Natural killer cell (primary cell): Measurements from ENCODE around the gene MTNR1A. TPM values are rescaled to one million over a fixed set of nuclear protein-coding genes. Genes with fewer than 3 reads are reported as not detected.

ENCODE experiments used
- ATAC-seq, 3 donors: fragments of 150-1000 bp in 2 of 3; fragments of 200-7000 bp in 1 of 3; cut with Tn5 transposase; 1 replicate in 1 of 3; 2 replicates in 2 of 3; pipeline ENCODE4 v1.10.0; 2021; ENCODE audit warnings: mild to moderate bottlenecking in 2 of 3, moderate library complexity in 2 of 3
- DNase-seq, 2 donors: peaks; one replicate each; pipeline versions ENCODE4 v3.0.0 to v3.0.0-alpha.2; 2013 to 2021; ENCODE audit warnings: mixed read lengths in 1 of 2
- H3K27ac ChIP-seq: one replicate; pipeline ENCODE4 v1.5.1; 2013; ENCODE audit warnings: mild to moderate bottlenecking, low read length
- H3K27me3 ChIP-seq: one replicate; pipeline ENCODE4 v1.6.1; 2013; ENCODE audit warnings: low read length; ENCODE audit not compliant: control insufficient read depth, insufficient read depth
- H3K36me3 ChIP-seq: one replicate; pipeline ENCODE4 v1.6.1; 2013; ENCODE audit warnings: low read length; ENCODE audit not compliant: control insufficient read depth, insufficient read depth
- H3K4me1 ChIP-seq: one replicate; pipeline ENCODE4 v1.6.1; 2013; ENCODE audit warnings: low read length; ENCODE audit not compliant: control insufficient read depth, insufficient read depth
- H3K4me3 ChIP-seq: one replicate; pipeline ENCODE4 v1.5.1; 2013; ENCODE audit warnings: low read length
- H3K9me3 ChIP-seq: one replicate; pipeline ENCODE4 v1.6.1; 2013; ENCODE audit warnings: low read length; ENCODE audit not compliant: control insufficient read depth, insufficient read depth
- H3K27ac Mint-ChIP-seq, 2 donors: one replicate each; pipeline ENCODE4 v1.8.0; 2022; ENCODE audit warnings: mild to moderate bottlenecking in 2 of 2, mixed read lengths in 2 of 2, moderate library complexity in 1 of 2
- H3K27me3 Mint-ChIP-seq, 2 donors: one replicate each; pipeline ENCODE4 v1.8.0; 2022; ENCODE audit warnings: low read depth in 2 of 2, mixed read lengths in 2 of 2
- H3K36me3 Mint-ChIP-seq: one replicate; pipeline ENCODE4 v1.8.0; 2022; ENCODE audit warnings: mixed read lengths
- H3K4me1 Mint-ChIP-seq, 2 donors: one replicate each; pipeline ENCODE4 v1.8.0; 2022; ENCODE audit warnings: mixed read lengths in 2 of 2
- H3K4me3 Mint-ChIP-seq: one replicate; pipeline ENCODE4 v1.8.0; 2022; ENCODE audit warnings: mild to moderate bottlenecking, moderate library complexity, mixed read lengths
- H3K9me3 Mint-ChIP-seq, 2 donors: one replicate each; pipeline ENCODE4 v1.8.0; 2022; ENCODE audit warnings: mixed read lengths in 2 of 2
- CTCF ChIP-seq: fragments of 200-600 bp; IDR thresholded peaks from one replicate; pipeline ENCODE4 v1.8.0; 2022; ENCODE audit warnings: antibody characterized with exemption
- WGBS: methylation state at CpG from one replicate; pipeline ENCODE4 v1.1.7; 2013; ENCODE audit warnings: missing lambda C conversion rate; ENCODE audit not compliant: insufficient coverage; 5-methylcytosine and 5-hydroxymethylcytosine counted together
- intact Hi-C: fragments of 100-400 bp; cut with micrococcal nuclease; formaldehyde crosslinking; loops from one replicate; pipeline ENCODE4 v1.14.2; 2022
- total RNA-seq, 4 donors: library from RNA; stranded (reverse); fragments of 120-200 nt in 1 of 4; gene quantifications; one replicate each; pipeline versions ENCODE4 v1.2.3 to v1.2.4, GENCODE V29; 2013 to 2022

The MTNR1A gene
- total RNA-seq, 3 donors from 2014 or later (not counting 1 experiment from before 2014, with no cell fraction given) = not detected

- H3K36me3 Mint-ChIP-seq = no peaks in the 10 kb centered on the region
- peaks cover 2 to 4% of the 10 kb centered on the region in 2 donors for H3K9me3 Mint-ChIP-seq
- no peak for DNase-seq
These were observed 5.3 kb upstream of the MTNR1A start for GRCh38 chr4:186560647-186561046.

GRCh38 chr4:186557486-186557885 is 2.1 kb upstream of the MTNR1A start:
- Mint-ChIP-seq H3K4me1 (no peaks in the 10 kb centered on the region), H3K4me3 (no peak overlapping the region), H3K9me3 (peaks cover under 1% of the 10 kb centered on the region in 2 donors), H3K36me3 (no peaks in the 10 kb centered on the region), H3K27me3 (peaks cover 4 to 6% of the 10 kb centered on the region in 2 donors), H3K27ac (no peak overlapping the region)
- H3K9me3 ChIP-seq = no peaks in the 10 kb centered on the region
- peaks cover 7% of the 10 kb centered on the region for H3K27me3 ChIP-seq
- H3K4me3 ChIP-seq = no peak overlapping the region
- DNase-seq (no peak), ATAC-seq (no peak)
- no peaks in the 10 kb centered on the region for H3K36me3 ChIP-seq
- WGBS = 85% methylated on average over 3 of the region's 3 CpGs
- no peak for TF ChIP-seq CTCF
- intact Hi-C loops = no loop called here
- H3K27ac ChIP-seq = no peak overlapping the region
- no peaks in the 10 kb centered on the region for H3K4me1 ChIP-seq

More at GRCh38 chr4:186560647-186561046, 5.3 kb upstream of the MTNR1A start:
- Histone ChIP-seq H3K4me1 (no peaks in the 10 kb centered on the region), H3K27ac (no peak overlapping the region), H3K4me3 (no peak overlapping the region), H3K27me3 (peaks cover 2% of the 10 kb centered on the region), H3K9me3 (no peaks in the 10 kb centered on the region), H3K36me3 (no peaks in the 10 kb centered on the region)
- Mint-ChIP-seq H3K4me1 (no peaks in the 10 kb centered on the region), H3K27ac (no peak overlapping the region), H3K4me3 (no peak overlapping the region), H3K27me3 (peaks cover 4 to 5% of the 10 kb centered on the region in 2 donors)
- no peak for ATAC-seq
- no peak for TF ChIP-seq CTCF
- WGBS = 85% methylated on average over 3 of the region's 3 CpGs
- intact Hi-C loops = no loop called here

- no peak for TF ChIP-seq CTCF
- H3K27me3 ChIP-seq = peaks cover 7% of the 10 kb centered on the region
- Mint-ChIP-seq H3K27me3 (peaks cover 4 to 6% of the 10 kb centered on the region in 2 donors), H3K36me3 (no peaks in the 10 kb centered on the region), H3K9me3 (no peaks in the 10 kb centered on the region), H3K4me1 (no peaks in the 10 kb centered on the region), H3K4me3 (no peak overlapping the region), H3K27ac (no peak overlapping the region)
- no peak for DNase-seq
- intact Hi-C loops = no loop called here
- no peak overlapping the region for H3K4me3 ChIP-seq
- no peaks in the 10 kb centered on the region for H3K9me3 ChIP-seq
- no peak for ATAC-seq
- 77% methylated on average over 5 of the region's 7 CpGs for WGBS
- no peaks in the 10 kb centered on the region for H3K36me3 ChIP-seq
- no peaks in the 10 kb centered on the region for H3K4me1 ChIP-seq
- H3K27ac ChIP-seq = no peak overlapping the region
These were observed 1.7 kb upstream of the MTNR1A start for GRCh38 chr4:186557061-186557460.

GRCh38 chr4:186554539-186554913 is 841 bp downstream of the MTNR1A start:
- H3K27me3 ChIP-seq = peaks cover 7% of the 10 kb centered on the region
- Mint-ChIP-seq H3K9me3 (peaks cover 0 to 5% of the 10 kb centered on the region in 2 donors), H3K4me3 (no peak overlapping the region), H3K4me1 (no peaks in the 10 kb centered on the region), H3K36me3 (no peaks in the 10 kb centered on the region), H3K27me3 (peaks cover 4 to 6% of the 10 kb centered on the region in 2 donors), H3K27ac (no peak overlapping the region)
- H3K4me3 ChIP-seq = no peak overlapping the region
- no peaks in the 10 kb centered on the region for H3K9me3 ChIP-seq
- no peaks in the 10 kb centered on the region for H3K36me3 ChIP-seq
- ATAC-seq (no peak), DNase-seq (no peak)
- H3K27ac ChIP-seq = no peak overlapping the region
- 3% methylated on average over 12 of the region's 12 CpGs for WGBS
- no peaks in the 10 kb centered on the region for H3K4me1 ChIP-seq
- intact Hi-C loops = no loop called here
- no peak for TF ChIP-seq CTCF
